Measurements from ENCODE around the gene EGFL8. TPM values are rescaled to one million over a fixed set of nuclear protein-coding genes. Genes with fewer than 3 reads are reported as not detected.

Gene EGFL8
- total RNA-seq: 12.6 and 13.6 TPM in 2 replicates
- polyA plus RNA-seq: 9.0 and 9.8 TPM in 2 replicates
- 1.9 and 2.7 TPM in 2 replicates for polyA plus RNA-seq (2011; cell fraction: cytosol; rRNA removed)
- 43.1 and 59.9 TPM in 2 replicates for polyA plus RNA-seq (2011; cell fraction: nucleus; rRNA removed)
- polyA plus RNA-seq (2012): 5.2 and 6.2 TPM in 2 replicates
- polyA minus RNA-seq: 0.96 and 3.0 TPM in 2 replicates
- 1.7 TPM for polyA minus RNA-seq (2011; cell fraction: cytosol; rRNA and poly(A)+ RNA removed)
- polyA minus RNA-seq (2011; cell fraction: nucleus; rRNA and poly(A)+ RNA removed): 3.9 and 4.4 TPM in 2 replicates
- Bru-seq, nascent RNA: percentile 37 among the genes with signal in this experiment
- BruChase-seq, experiment 1, labeled RNA remaining after a 6-hour chase: percentile 87 among the genes with signal in this experiment
- percentile 75 among the genes with signal in this experiment for BruChase-seq, experiment 2, labeled RNA remaining after a 2-hour chase
- long read RNA-seq, partial matches to known transcripts: 0 of 3 reads
- long read RNA-seq, other reads (novel, unspliced or antisense): 2 of 3 reads

GRCh38 chr6:32164295-32164694 is at the start of gene EGFL8:
TSS of gene EGFL8 (plus strand) at chr6:32164595. CDS start at chr6:32166166, 1,571 bp downstream.
- FAIRE-seq (no peak), DNase-seq (ENCODE audit: low read depth, low spot score) (no peak)
- Histone ChIP-seq H3K27ac (ENCODE audit: insufficient read depth, low read depth, low read length) (no peak within 1 kb of the TSS), H3K4me2 (ENCODE audit: insufficient read depth, low read length) (no peak within 1 kb of the TSS), H3K4me1 (ENCODE audit: control insufficient read depth, extremely low read depth, insufficient read depth, low read length) (no peaks in the 10 kb centered on the region), H3K36me3 (ENCODE audit: control insufficient read depth in 2 of 2, extremely low read depth in 1 of 2, insufficient read depth in 2 of 2, low read length in 2 of 2) (peaks cover 7 to 12% of the 10 kb centered on the region in 2 experiments), H3K9ac (replicated peaks; ENCODE audit: extremely low read depth, insufficient read depth, low read length) (no peak within 1 kb of the TSS), H3K9me1 (replicated peaks; ENCODE audit: control insufficient read depth, extremely low read depth, insufficient read depth, low read length) (no peaks in the 10 kb centered on the region), H3K9me3 (replicated peaks; ENCODE audit: control insufficient read depth, insufficient read depth, low read length) (no peaks in the 10 kb centered on the region), H3K4me3 (replicated peaks in 1 of 3; ENCODE audit: insufficient read depth in 1 of 3, low read depth in 1 of 3, low read length in 3 of 3) (no peak within 1 kb of the TSS), H4K20me1 (replicated peaks; ENCODE audit: control insufficient read depth, extremely low read depth, insufficient read depth, low read length) (no peaks in the 10 kb centered on the region), H3K27me3 (ENCODE audit: control insufficient read depth in 2 of 2, insufficient read depth in 2 of 2, low read length in 2 of 2) (no peaks in the 10 kb centered on the region), H2AFZ (ENCODE audit: low read depth, low read length) (no peak within 1 kb of the TSS), H3K79me2 (ENCODE audit: control insufficient read depth, insufficient read depth, low read length) (no peaks in the 10 kb centered on the region)
- ChIA-PET CTCF (interaction anchor here (0.8 to 1.1 kb wide), 3 partner anchors 34 to 47 kb away, joined by 3 to 4 read pairs (median 4); partner anchors contain the start of gene FKBPL), POLR2A (no interaction called here)
- no TSS peak for BruUV-seq (replicated peaks)
- dilution Hi-C loops (cut with MboI; ENCODE audit: extremely low pct_ligation_motif_present, low sequenced_read_pairs): no loop called here
- intact Hi-C loops (cut with micrococcal nuclease): no loop called here
- no peak for TF ChIP-seq MAX (IDR thresholded peaks at IDR 0.05; ENCODE audit: insufficient read depth, insufficient read length)
- TF ChIP-seq POLR2A (IDR thresholded peaks at IDR 0.05; ENCODE audit: low read depth, low read length): no peak
- TF ChIP-seq JUN (IDR thresholded peaks at IDR 0.05; ENCODE audit: borderline replicate concordance, insufficient read depth, insufficient read length, low read depth): no peak
- no peak for TF ChIP-seq POLR2AphosphoS5 (IDR thresholded peaks at IDR 0.05; ENCODE audit: insufficient read depth, low read depth, low read length)
- TF ChIP-seq EZH2 (IDR thresholded peaks at IDR 0.05; ENCODE audit: borderline replicate concordance, low read depth, low read length, severe bottlenecking): no peak
- TF ChIP-seq, protein P1, sequence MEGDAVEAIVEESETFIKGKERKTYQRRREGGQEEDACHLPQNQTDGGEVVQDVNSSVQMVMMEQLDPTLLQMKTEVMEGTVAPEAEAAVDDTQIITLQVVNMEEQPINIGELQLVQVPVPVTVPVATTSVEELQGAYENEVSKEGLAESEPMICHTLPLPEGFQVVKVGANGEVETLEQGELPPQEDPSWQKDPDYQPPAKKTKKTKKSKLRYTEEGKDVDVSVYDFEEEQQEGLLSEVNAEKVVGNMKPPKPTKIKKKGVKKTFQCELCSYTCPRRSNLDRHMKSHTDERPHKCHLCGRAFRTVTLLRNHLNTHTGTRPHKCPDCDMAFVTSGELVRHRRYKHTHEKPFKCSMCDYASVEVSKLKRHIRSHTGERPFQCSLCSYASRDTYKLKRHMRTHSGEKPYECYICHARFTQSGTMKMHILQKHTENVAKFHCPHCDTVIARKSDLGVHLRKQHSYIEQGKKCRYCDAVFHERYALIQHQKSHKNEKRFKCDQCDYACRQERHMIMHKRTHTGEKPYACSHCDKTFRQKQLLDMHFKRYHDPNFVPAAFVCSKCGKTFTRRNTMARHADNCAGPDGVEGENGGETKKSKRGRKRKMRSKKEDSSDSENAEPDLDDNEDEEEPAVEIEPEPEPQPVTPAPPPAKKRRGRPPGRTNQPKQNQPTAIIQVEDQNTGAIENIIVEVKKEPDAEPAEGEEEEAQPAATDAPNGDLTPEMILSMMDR (IDR thresholded peaks at IDR 0.05; ENCODE audit: extremely low read depth in 1 of 2, insufficient read depth in 1 of 2, low read depth in 1 of 2, low read length in 2 of 2): no peak
- no peak for TF ChIP-seq MYC (IDR thresholded peaks at IDR 0.05; ENCODE audit: low read depth, low read length)
- TF ChIP-seq FOS (IDR thresholded peaks at IDR 0.05; ENCODE audit: borderline replicate concordance, insufficient read depth, low read length): no peak
- TF ChIP-seq GATA2 (IDR thresholded peaks at IDR 0.05; ENCODE audit: insufficient read depth, insufficient read length, low read depth, low read length): no peak

Data from endothelial cell of umbilical vein (primary cell).